Sigmoid colon (tissue), 7 donors: Measurements from ENCODE around the gene LSM2. TPM values are rescaled to one million over a fixed set of nuclear protein-coding genes. Genes with fewer than 3 reads are reported as not detected.

Experiments
- DNase-seq: peaks from one replicate; pipeline ENCODE4 v3.0.0-alpha.2; 2019
- H3K27ac ChIP-seq, 4 donors: fragments of 200-600 bp; sonication (generic); one replicate each; pipeline ENCODE4 v1.5.1; 2016 to 2019; ENCODE audit warnings: mild to moderate bottlenecking in 1 of 4
- H3K27me3 ChIP-seq, 3 donors: fragments of 200-600 bp; sonication (generic); one replicate each; pipeline ENCODE4 v1.5.1; 2019; ENCODE audit warnings: mild to moderate bottlenecking in 1 of 3
- H3K36me3 ChIP-seq, 4 donors: fragments of 200-600 bp; sonication (generic); one replicate each; pipeline ENCODE4 v1.5.1; 2016 to 2019
- H3K4me1 ChIP-seq, 4 donors: fragments of 200-600 bp; sonication (generic); one replicate each; pipeline ENCODE4 v1.5.1; 2017 to 2019
- H3K4me3 ChIP-seq, 4 donors: fragments of 200-600 bp; sonication (generic); one replicate each; pipeline ENCODE4 v1.5.1; 2017 to 2019; ENCODE audit warnings: mild to moderate bottlenecking in 2 of 4, moderate library complexity in 1 of 4
- H3K9me3 ChIP-seq, 4 donors: fragments of 200-600 bp in 3 of 4; sonication (generic) in 3 of 4; one replicate each; pipeline versions ENCODE4 v1.5.1 to v1.6.1; 2013 to 2019
- EP300 ChIP-seq, 4 donors: sonication (generic); formaldehyde crosslinking; IDR thresholded peaks; one replicate each; pipeline ENCODE4 v1.6.1; 2017; ENCODE audit warnings: antibody characterized with exemption in 4 of 4
- POLR2A ChIP-seq, 2 donors: fragments of 450-650 bp; IDR thresholded peaks; one replicate each; pipeline ENCODE4 v1.6.1; 2016; ENCODE audit warnings: antibody characterized with exemption in 2 of 2, mild to moderate bottlenecking in 2 of 2, moderate library complexity in 2 of 2
- POLR2AphosphoS5 ChIP-seq, 4 donors: sonication (generic); formaldehyde crosslinking; IDR thresholded peaks; one replicate each; pipeline ENCODE4 v1.6.1; 2017; ENCODE audit warnings: antibody characterized with exemption in 4 of 4
- WGBS, 2 donors: extraction: QIAGEN DNeasy Blood & Tissue Kit; methylation state at CpG; one replicate each; pipeline ENCODE4 v1.1.7; 2013; 5-methylcytosine and 5-hydroxymethylcytosine counted together
- intact Hi-C: fragments of 100-400 bp; cut with DNase I; formaldehyde crosslinking; loops from one replicate; pipeline ENCODE4 v1.15.1; 2023
- polyA plus RNA-seq, 3 donors: library from polyadenylated mRNA; stranded (reverse); fragments of 200-250 nt; gene quantifications; one replicate each; pipeline ENCODE4 v1.2.3, GENCODE V29; 2013
- total RNA-seq, 4 donors: library from RNA; depleted of rRNA; stranded (reverse); fragments of >200 nt; gene quantifications; one replicate each; pipeline ENCODE4 v1.1.0, GENCODE V29; 2016
- TF ChIP-seq, protein P1 (sequence below), 4 experiments: fragments of 450-650 bp in 3 of 4; fragments of 200-600 bp in 1 of 4; IDR thresholded peaks; one replicate each; pipeline ENCODE4 v1.5.1; 2016 to 2019; ENCODE audit warnings: antibody characterized with exemption in 4 of 4, mild to moderate bottlenecking in 3 of 4, moderate library complexity in 2 of 4
- donor health status: healthy with polysubstance abuse.
- donor health status: Bipolar disorder and iron deficiency.
- donor health status: healthy.

Gene LSM2
- total and polyA plus RNA-seq, 7 donors, result 28.4 to 94.7 (median 49.9) TPM

GRCh38 chr6:31775184-31775583, 31.6 kb downstream of the LSM2 start:
- Histone ChIP-seq H3K27me3 (no peaks in the 10 kb centered on the region), H3K9me3 (no peaks in the 10 kb centered on the region), H3K27ac (no peak overlapping the region), H3K4me3 (no peak overlapping the region), H3K4me1 (peaks cover 0 to 10% (median 10%) of the 10 kb centered on the region in 4 donors), H3K36me3 (peaks cover 0 to 18% (median 16%) of the 10 kb centered on the region in 4 donors)
- no peak for TF ChIP-seq POLR2A (IDR thresholded peaks at IDR 0.05)
- no peak for TF ChIP-seq EP300 (IDR thresholded peaks at IDR 0.05)
- TF ChIP-seq POLR2AphosphoS5 (IDR thresholded peaks at IDR 0.05), result no peak
- TF ChIP-seq, protein P1, sequence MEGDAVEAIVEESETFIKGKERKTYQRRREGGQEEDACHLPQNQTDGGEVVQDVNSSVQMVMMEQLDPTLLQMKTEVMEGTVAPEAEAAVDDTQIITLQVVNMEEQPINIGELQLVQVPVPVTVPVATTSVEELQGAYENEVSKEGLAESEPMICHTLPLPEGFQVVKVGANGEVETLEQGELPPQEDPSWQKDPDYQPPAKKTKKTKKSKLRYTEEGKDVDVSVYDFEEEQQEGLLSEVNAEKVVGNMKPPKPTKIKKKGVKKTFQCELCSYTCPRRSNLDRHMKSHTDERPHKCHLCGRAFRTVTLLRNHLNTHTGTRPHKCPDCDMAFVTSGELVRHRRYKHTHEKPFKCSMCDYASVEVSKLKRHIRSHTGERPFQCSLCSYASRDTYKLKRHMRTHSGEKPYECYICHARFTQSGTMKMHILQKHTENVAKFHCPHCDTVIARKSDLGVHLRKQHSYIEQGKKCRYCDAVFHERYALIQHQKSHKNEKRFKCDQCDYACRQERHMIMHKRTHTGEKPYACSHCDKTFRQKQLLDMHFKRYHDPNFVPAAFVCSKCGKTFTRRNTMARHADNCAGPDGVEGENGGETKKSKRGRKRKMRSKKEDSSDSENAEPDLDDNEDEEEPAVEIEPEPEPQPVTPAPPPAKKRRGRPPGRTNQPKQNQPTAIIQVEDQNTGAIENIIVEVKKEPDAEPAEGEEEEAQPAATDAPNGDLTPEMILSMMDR (IDR thresholded peaks at IDR 0.05), result no peak
- intact Hi-C loops, result no loop called here
- DNase-seq, result no peak
- WGBS, 2 donors, result 25 to 78% methylated on average over 4 of the region's 4 CpGs

- H3K27me3 ChIP-seq, result no peaks in the 10 kb centered on the region
- no peak overlapping the region for H3K27ac ChIP-seq
- no peaks in the 10 kb centered on the region for H3K9me3 ChIP-seq
- peaks cover 0 to 6% (median 4%) of the 10 kb centered on the region in 4 donors for H3K4me1 ChIP-seq
- WGBS, 2 donors, result 67 to 74% methylated on average over 4 of the region's 4 CpGs
- intact Hi-C loops, result no loop called here
- no peak for DNase-seq
- TF ChIP-seq POLR2AphosphoS5 (IDR thresholded peaks at IDR 0.05), result no peak
- TF ChIP-seq, protein P1 (IDR thresholded peaks at IDR 0.05), result no peak
- no peak for TF ChIP-seq EP300 (IDR thresholded peaks at IDR 0.05)
- TF ChIP-seq POLR2A (IDR thresholded peaks at IDR 0.05), result no peak
- no peak overlapping the region for H3K4me3 ChIP-seq
- no peaks in the 10 kb centered on the region for H3K36me3 ChIP-seq
These were observed 34.8 kb downstream of the LSM2 start for GRCh38 chr6:31771992-31772358.

DNA sequence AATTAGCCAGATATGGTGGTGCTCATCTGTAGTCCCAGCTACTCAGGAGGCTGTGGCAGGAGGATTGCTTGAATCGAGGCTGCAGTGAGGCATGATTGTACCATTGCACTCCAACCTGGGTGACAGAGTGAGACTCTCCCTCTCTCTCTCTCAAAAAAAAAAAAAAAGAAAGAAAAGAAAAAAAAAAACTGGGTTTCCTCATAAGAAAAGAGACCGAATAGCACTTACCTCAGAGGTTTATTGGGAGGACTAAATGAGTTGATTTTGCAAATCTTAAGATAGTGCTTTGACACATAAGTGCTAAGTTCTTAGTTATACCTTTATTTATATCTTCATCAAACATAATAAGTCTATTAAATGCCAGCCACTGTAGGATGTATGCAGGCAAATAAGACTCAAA, 35.9 kb downstream of the LSM2 start:
- H3K4me1 ChIP-seq, result peaks cover 0 to 9% (median 7%) of the 10 kb centered on the region in 4 donors
- H3K4me3 ChIP-seq, result no peak overlapping the region
- no peaks in the 10 kb centered on the region for H3K9me3 ChIP-seq
- no peak for TF ChIP-seq POLR2A (IDR thresholded peaks at IDR 0.05)
- no peak for TF ChIP-seq EP300 (IDR thresholded peaks at IDR 0.05)
- TF ChIP-seq, protein P1 (IDR thresholded peaks at IDR 0.05), result no peak
- no peak for TF ChIP-seq POLR2AphosphoS5 (IDR thresholded peaks at IDR 0.05)
- no peaks in the 10 kb centered on the region for H3K36me3 ChIP-seq
- peaks cover 0 to 9% (median under 1%) of the 10 kb centered on the region in 3 donors for H3K27me3 ChIP-seq
- WGBS, 2 donors, result 30 to 69% methylated on average over 2 of the region's 2 CpGs
- DNase-seq, result no peak
- no peak overlapping the region for H3K27ac ChIP-seq
- intact Hi-C loops, result no loop called here

DNA sequence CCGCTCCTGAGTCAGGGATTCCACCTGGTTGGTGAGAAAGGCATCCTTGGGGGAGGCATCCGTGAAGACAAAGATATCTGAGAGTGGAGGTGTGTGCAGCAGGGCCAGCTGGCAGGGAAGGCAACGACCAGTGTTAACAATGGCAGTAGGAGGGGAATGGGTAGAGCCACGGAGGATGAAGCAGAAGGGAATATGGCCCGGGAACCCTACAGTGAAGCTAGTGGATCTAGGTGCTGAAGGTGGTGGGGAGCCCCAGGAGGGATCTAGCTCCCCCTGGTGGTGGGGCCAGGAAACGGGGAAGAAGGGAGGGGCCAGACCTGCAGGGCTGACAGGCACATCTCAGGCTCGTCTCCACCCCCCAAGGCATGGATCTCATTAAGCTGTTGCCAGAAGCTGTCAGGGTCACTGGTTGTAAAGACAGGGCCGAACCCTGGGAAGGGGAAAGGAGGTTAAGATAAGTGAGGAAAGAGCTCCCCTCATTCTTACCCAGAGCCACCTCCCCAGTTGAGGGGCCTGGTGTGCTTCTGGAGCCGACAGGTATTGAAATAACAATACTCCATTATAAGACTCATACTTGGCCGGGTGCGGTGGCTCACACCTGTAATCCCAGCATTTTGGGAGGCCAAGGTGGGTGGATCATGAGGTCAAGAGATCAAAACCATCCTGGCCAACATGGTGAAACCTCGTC, 36.9 kb downstream of the LSM2 start:
- WGBS, 2 donors, result 27 to 56% methylated on average over 12 of the region's 12 CpGs
- Histone ChIP-seq H3K4me1 (peaks cover 0 to 10% (median 7%) of the 10 kb centered on the region in 4 donors), H3K4me3 (no peak overlapping the region), H3K27ac (no peak overlapping the region), H3K9me3 (no peaks in the 10 kb centered on the region), H3K27me3 (peaks cover 0 to 14% (median 3%) of the 10 kb centered on the region in 3 donors), H3K36me3 (no peaks in the 10 kb centered on the region)
- TF ChIP-seq, protein P1 (IDR thresholded peaks at IDR 0.05), result peak; percentile 32 to 83 (median 70)
- TF ChIP-seq EP300 (IDR thresholded peaks at IDR 0.05), result no peak
- intact Hi-C loops, result loop anchor here (1.0 kb wide), 1 partner anchor 90 kb away; no protein-coding TSS in a partner anchor
- peak; percentile 80 for DNase-seq
